ENCODE results near the gene ZFAND5.

Gene ZFAND5

GRCh38 chr9:72352911-72353388 is 12.1 kb downstream of the ZFAND5 start:
- Histone ChIP-seq H3K36me3 (ENCODE audit: low read length) (peaks cover 28% of the 10 kb centered on the region), H3K4me3 (ENCODE audit: insufficient read depth, low read length, poor library complexity, severe bottlenecking) (no peak overlapping the region), H3K9ac (ENCODE audit: low read length) (no peak overlapping the region), H3K9me3 (ENCODE audit: insufficient read depth, low read length) (no peaks in the 10 kb centered on the region), H2AFZ (ENCODE audit: low read depth, low read length, severe bottlenecking) (no peak overlapping the region), H3K4me2 (ENCODE audit: low read depth, low read length, poor library complexity, severe bottlenecking) (no peak overlapping the region), H3K9me2 (replicated peaks; ENCODE audit: insufficient read depth, low read length) (no peaks in the 10 kb centered on the region), H3K27me3 (ENCODE audit: low read length) (no peaks in the 10 kb centered on the region), H3K27ac (ENCODE audit: low read depth, low read length) (no peak overlapping the region), H3K79me2 (ENCODE audit: insufficient read depth, low read length) (peaks cover 3% of the 10 kb centered on the region), H4K20me1 (ENCODE audit: low read depth, low read length) (peaks cover 10% of the 10 kb centered on the region), H3F3A (ENCODE audit: insufficient read depth) (peaks cover 25% of the 10 kb centered on the region; the same call in 1 of the 2 replicates)
- TF ChIP-seq, protein P1, sequence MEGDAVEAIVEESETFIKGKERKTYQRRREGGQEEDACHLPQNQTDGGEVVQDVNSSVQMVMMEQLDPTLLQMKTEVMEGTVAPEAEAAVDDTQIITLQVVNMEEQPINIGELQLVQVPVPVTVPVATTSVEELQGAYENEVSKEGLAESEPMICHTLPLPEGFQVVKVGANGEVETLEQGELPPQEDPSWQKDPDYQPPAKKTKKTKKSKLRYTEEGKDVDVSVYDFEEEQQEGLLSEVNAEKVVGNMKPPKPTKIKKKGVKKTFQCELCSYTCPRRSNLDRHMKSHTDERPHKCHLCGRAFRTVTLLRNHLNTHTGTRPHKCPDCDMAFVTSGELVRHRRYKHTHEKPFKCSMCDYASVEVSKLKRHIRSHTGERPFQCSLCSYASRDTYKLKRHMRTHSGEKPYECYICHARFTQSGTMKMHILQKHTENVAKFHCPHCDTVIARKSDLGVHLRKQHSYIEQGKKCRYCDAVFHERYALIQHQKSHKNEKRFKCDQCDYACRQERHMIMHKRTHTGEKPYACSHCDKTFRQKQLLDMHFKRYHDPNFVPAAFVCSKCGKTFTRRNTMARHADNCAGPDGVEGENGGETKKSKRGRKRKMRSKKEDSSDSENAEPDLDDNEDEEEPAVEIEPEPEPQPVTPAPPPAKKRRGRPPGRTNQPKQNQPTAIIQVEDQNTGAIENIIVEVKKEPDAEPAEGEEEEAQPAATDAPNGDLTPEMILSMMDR (IDR thresholded peaks at IDR 0.05; ENCODE audit: insufficient read depth, low read length, poor library complexity, severe bottlenecking), result no peak
- no peak for TF ChIP-seq EZH2phosphoT487 (conservative IDR thresholded peaks at IDR 0.05; ENCODE audit: low read length)

DNA sequence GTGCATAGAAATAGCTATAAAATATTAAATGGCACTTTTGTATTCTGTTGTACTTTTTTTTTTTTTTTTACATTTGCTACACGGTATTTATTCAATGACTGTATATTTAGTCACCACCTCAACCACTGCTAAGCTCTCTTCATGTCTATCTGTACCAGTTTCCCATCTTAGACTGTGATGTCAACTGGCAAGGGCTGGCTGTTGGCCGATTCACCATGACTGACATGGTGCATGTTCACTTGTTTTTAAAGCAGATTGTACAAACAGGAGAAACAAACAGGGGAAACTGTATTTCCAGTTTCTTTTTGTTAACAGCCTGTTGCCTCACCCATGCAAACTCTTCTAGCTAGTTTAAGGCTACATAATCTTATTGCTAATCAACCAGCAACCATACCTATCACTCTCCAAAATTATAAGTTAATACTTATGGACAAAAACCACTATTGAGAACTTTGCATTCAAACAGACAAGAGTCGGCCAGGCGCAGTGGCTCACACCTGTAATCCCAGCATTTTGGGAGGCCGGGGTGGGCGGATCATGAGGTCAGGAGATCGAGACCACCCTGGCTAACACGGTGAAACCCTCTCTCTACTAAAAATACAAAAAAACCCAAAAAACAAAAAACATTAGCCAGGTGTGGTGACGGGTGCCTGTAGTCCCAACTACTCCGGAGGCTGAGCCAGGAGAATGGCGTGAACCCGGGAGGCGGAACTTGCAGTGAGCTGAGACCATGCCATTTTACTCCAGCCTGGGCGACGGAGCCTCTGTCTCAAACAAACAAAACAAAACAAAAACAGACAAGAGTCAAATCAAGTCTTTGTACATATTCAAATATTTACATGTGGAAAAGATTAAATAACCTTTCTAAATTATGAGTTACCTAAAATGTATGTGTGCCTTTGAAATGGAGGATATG is 13.2 kb downstream of the ZFAND5 start:
- Histone ChIP-seq H3K27me3 (ENCODE audit: low read length) (no peaks in the 10 kb centered on the region), H3F3A (ENCODE audit: insufficient read depth) (peaks cover 25% of the 10 kb centered on the region; the same call in 1 of the 2 replicates), H2AFZ (ENCODE audit: low read depth, low read length, severe bottlenecking) (no peak overlapping the region), H3K4me3 (ENCODE audit: insufficient read depth, low read length, poor library complexity, severe bottlenecking) (no peak overlapping the region), H4K20me1 (ENCODE audit: low read depth, low read length) (peaks cover 1% of the 10 kb centered on the region; the same call in 1 of the 2 replicates), H3K9me2 (replicated peaks; ENCODE audit: insufficient read depth, low read length) (no peaks in the 10 kb centered on the region), H3K4me2 (ENCODE audit: low read depth, low read length, poor library complexity, severe bottlenecking) (no peak overlapping the region), H3K9ac (ENCODE audit: low read length) (no peak overlapping the region), H3K9me3 (ENCODE audit: insufficient read depth, low read length) (no peaks in the 10 kb centered on the region), H3K27ac (ENCODE audit: low read depth, low read length) (no peak overlapping the region), H3K36me3 (ENCODE audit: low read length) (peaks cover 17% of the 10 kb centered on the region), H3K79me2 (ENCODE audit: insufficient read depth, low read length) (no peaks in the 10 kb centered on the region; the same call in 1 of the 2 replicates)
- TF ChIP-seq EZH2phosphoT487 (conservative IDR thresholded peaks at IDR 0.05; ENCODE audit: low read length), result no peak
- TF ChIP-seq, protein P1 (IDR thresholded peaks at IDR 0.05; ENCODE audit: insufficient read depth, low read length, poor library complexity, severe bottlenecking), result no peak

- TF ChIP-seq EZH2phosphoT487 (conservative IDR thresholded peaks at IDR 0.05; ENCODE audit: low read length), result no peak
- TF ChIP-seq, protein P1 (IDR thresholded peaks at IDR 0.05; ENCODE audit: insufficient read depth, low read length, poor library complexity, severe bottlenecking), result no peak
- no peaks in the 10 kb centered on the region for H3K9me2 ChIP-seq (replicated peaks; ENCODE audit: insufficient read depth, low read length)
- no peak overlapping the region for H3K9ac ChIP-seq (ENCODE audit: low read length)
- H3K9me3 ChIP-seq (ENCODE audit: insufficient read depth, low read length), result no peaks in the 10 kb centered on the region
- H3K4me2 ChIP-seq (ENCODE audit: low read depth, low read length, poor library complexity, severe bottlenecking), result no peak overlapping the region
- H3K4me3 ChIP-seq (ENCODE audit: insufficient read depth, low read length, poor library complexity, severe bottlenecking), result no peak overlapping the region
- H2AFZ ChIP-seq (ENCODE audit: low read depth, low read length, severe bottlenecking), result no peak overlapping the region
- no peak overlapping the region for H3K27ac ChIP-seq (ENCODE audit: low read depth, low read length)
- no peaks in the 10 kb centered on the region for H4K20me1 ChIP-seq (ENCODE audit: low read depth, low read length)
- H3K79me2 ChIP-seq (ENCODE audit: insufficient read depth, low read length), result no peaks in the 10 kb centered on the region
- peaks cover 9% of the 10 kb centered on the region; the same call in 1 of the 2 replicates for H3K36me3 ChIP-seq (ENCODE audit: low read length)
- no peaks in the 10 kb centered on the region for H3K27me3 ChIP-seq (ENCODE audit: low read length)
- peaks cover 25% of the 10 kb centered on the region; the same call in 1 of the 2 replicates for H3F3A ChIP-seq (ENCODE audit: insufficient read depth)
Measured at GRCh38 chr9:72349911-72350310, 15.1 kb downstream of the ZFAND5 start.
